HG03439 (cell line): ENCODE measurements around the gene KRTAP24-1.

Source experiments
- ATAC-seq: cut with Tn5 transposase; IDR thresholded peaks from one replicate; pipeline ENCODE4 v1.9.1; 2021; ENCODE audit warnings: mild to moderate bottlenecking, moderate library complexity; ENCODE audit not compliant: unreplicated experiment

The KRTAP24-1 gene

GRCh38 chr21:30234643-30235042 is 48.1 kb downstream of the KRTAP24-1 start:
- no peak for ATAC-seq

GRCh38 chr21:30234050-30234449 is 48.7 kb downstream of the KRTAP24-1 start:
- no peak for ATAC-seq

- ATAC-seq: no peak
These were observed 49.3 kb downstream of the KRTAP24-1 start for GRCh38 chr21:30233228-30234020.

GRCh38 chr21:30232011-30232410 is 50.7 kb downstream of the KRTAP24-1 start:
- no peak for ATAC-seq
